Cardiac fibroblast (primary cell): ENCODE results near the gene PPP5C.
"Not testable (repeated sequence)": the region's sequence is repeated elsewhere in the genome, so short reads cannot be mapped to it uniquely, and the experiment has no call there.

Source experiments
- DNase-seq, 2 donors: peaks; one replicate each; pipeline versions ENCODE4 v3.0.0 to v3.0.0-alpha.2; 2010; ENCODE audit warnings: low read depth in 2 of 2
- H3K4me3 ChIP-seq, 2 donors: replicated peaks in 1 of 2; 1 replicate in 1 of 2; 2 replicates in 1 of 2; pipeline ENCODE4 v1.5.1; 2011; ENCODE audit warnings: low read depth in 2 of 2, low read length in 2 of 2, mild to moderate bottlenecking in 2 of 2, moderate library complexity in 1 of 2
- CTCF ChIP-seq: IDR thresholded peaks from one replicate; pipeline ENCODE4 v1.5.1; 2011; ENCODE audit warnings: low read depth, mild to moderate bottlenecking, low read length, inconsistent platforms

The PPP5C gene

GRCh38 chr19:46371371-46371901, 24.5 kb downstream of the PPP5C start:
- no peak for TF ChIP-seq CTCF
- no peak overlapping the region for H3K4me3 ChIP-seq
- DNase-seq, result peak in 1 of 2 donors; percentile 39

- peak; percentile 28 to 67 for DNase-seq
- peak; percentile 43 for TF ChIP-seq CTCF
- no peak overlapping the region for H3K4me3 ChIP-seq
These were observed 26.1 kb downstream of the PPP5C start for GRCh38 chr19:46372901-46373490.

GRCh38 chr19:46373491-46374359, 26.8 kb downstream of the PPP5C start:
- no peak for TF ChIP-seq CTCF
- H3K4me3 ChIP-seq, result no peak overlapping the region
- peak; percentile 40 to 48 for DNase-seq

GRCh38 chr19:46374536-46375475, 27.9 kb downstream of the PPP5C start:
- TF ChIP-seq CTCF, result no peak
- H3K4me3 ChIP-seq, result no peak overlapping the region
- no peak for DNase-seq

- H3K4me3 ChIP-seq, DNase-seq: not testable (repeated sequence)
These were observed 28.7 kb downstream of the PPP5C start for GRCh38 chr19:46375476-46376067.

- DNase-seq, result no peak
- no peak overlapping the region for H3K4me3 ChIP-seq
- TF ChIP-seq CTCF, result no peak
These were observed 29.6 kb downstream of the PPP5C start for GRCh38 chr19:46376241-46377153.
